ENCODE measurements around the gene TMEM18.

TMEM18 gene

GRCh38 chr2:647691-648231 lies 29.4 kb downstream of the TMEM18 start:
- no peak for DNase-seq (ENCODE audit: extremely low spot score)
- CTCF ChIA-PET = no interaction called here
- POLR2A ChIA-PET = no interaction called here
- no peak for TF ChIP-seq TARDBP (IDR thresholded peaks at IDR 0.05)
- TF ChIP-seq SUZ12 (IDR thresholded peaks at IDR 0.05) = no peak
- TF ChIP-seq ARNT (IDR thresholded peaks at IDR 0.05) = no peak
- no peak for TF ChIP-seq SP1 (IDR thresholded peaks at IDR 0.05)
- no peak for TF ChIP-seq ZNF384 (IDR thresholded peaks at IDR 0.05)
- no peak for TF ChIP-seq BHLHE40 (IDR thresholded peaks at IDR 0.05; ENCODE audit: borderline replicate concordance)
- TF ChIP-seq FOXM1 (IDR thresholded peaks at IDR 0.05; ENCODE audit: borderline replicate concordance) = no peak

- DNase-seq (ENCODE audit: extremely low spot score) = no peak
- ChIA-PET CTCF (no interaction called here), POLR2A (no interaction called here)
- TF ChIP-seq PKNOX1 (IDR thresholded peaks at IDR 0.05) (no peak), SP1 (IDR thresholded peaks at IDR 0.05) (no peak), L3MBTL2 (conservative IDR thresholded peaks at IDR 0.05) (no peak), BHLHE40 (IDR thresholded peaks at IDR 0.05; ENCODE audit: borderline replicate concordance) (no peak), ELF4 (IDR thresholded peaks at IDR 0.05) (no peak), FOXA1 (IDR thresholded peaks at IDR 0.05) (no peak), TARDBP (IDR thresholded peaks at IDR 0.05) (no peak)
Observed at GRCh38 chr2:647003-647560, 30.1 kb downstream of the TMEM18 start.

GRCh38 chr2:644871-645270 lies 32.3 kb downstream of the TMEM18 start:
- DNase-seq (ENCODE audit: extremely low spot score) = no peak
- TF ChIP-seq FOXK2 (IDR thresholded peaks at IDR 0.05) (no peak), FOXA1 (IDR thresholded peaks at IDR 0.05) (no peak), ZNF384 (IDR thresholded peaks at IDR 0.05) (no peak), LEF1 (IDR thresholded peaks at IDR 0.05; ENCODE audit: borderline replicate concordance) (no peak), ARNT (IDR thresholded peaks at IDR 0.05) (no peak), L3MBTL2 (conservative IDR thresholded peaks at IDR 0.05) (no peak), SUZ12 (IDR thresholded peaks at IDR 0.05) (no peak), SP1 (IDR thresholded peaks at IDR 0.05) (no peak), NFRKB (IDR thresholded peaks at IDR 0.05) (no peak), ELF4 (IDR thresholded peaks at IDR 0.05) (no peak), TARDBP (IDR thresholded peaks at IDR 0.05) (no peak), PKNOX1 (IDR thresholded peaks at IDR 0.05) (no peak), FOXM1 (IDR thresholded peaks at IDR 0.05; ENCODE audit: borderline replicate concordance) (no peak)
- CTCF ChIA-PET = no interaction called here
- POLR2A ChIA-PET = no interaction called here

GRCh38 chr2:643761-644160 lies 33.4 kb downstream of the TMEM18 start:
- CTCF ChIA-PET = interaction anchor here (0.7 kb wide), 1 partner anchor 632 kb away, joined by 3 read pairs; no protein-coding TSS in a partner anchor
- POLR2A ChIA-PET = no interaction called here
- TF ChIP-seq HDGF (IDR thresholded peaks at IDR 0.05; ENCODE audit: borderline replicate concordance) (no peak), LEF1 (IDR thresholded peaks at IDR 0.05; ENCODE audit: borderline replicate concordance) (no peak), FOXA1 (IDR thresholded peaks at IDR 0.05) (no peak), BHLHE40 (IDR thresholded peaks at IDR 0.05; ENCODE audit: borderline replicate concordance) (no peak), FOXK2 (IDR thresholded peaks at IDR 0.05) (no peak), ARNT (IDR thresholded peaks at IDR 0.05) (no peak), NFRKB (IDR thresholded peaks at IDR 0.05) (no peak), ELF4 (IDR thresholded peaks at IDR 0.05) (no peak), FOXM1 (IDR thresholded peaks at IDR 0.05; ENCODE audit: borderline replicate concordance) (no peak), CTBP1 (IDR thresholded peaks at IDR 0.05; ENCODE audit: borderline replicate concordance) (no peak)
- no peak for DNase-seq (ENCODE audit: extremely low spot score)

- TF ChIP-seq L3MBTL2 (conservative IDR thresholded peaks at IDR 0.05) = no peak
- TF ChIP-seq CTBP1 (IDR thresholded peaks at IDR 0.05; ENCODE audit: borderline replicate concordance) = no peak
- TF ChIP-seq ELF4 (IDR thresholded peaks at IDR 0.05) = no peak
- TF ChIP-seq FOXA1 (IDR thresholded peaks at IDR 0.05) = no peak
- TF ChIP-seq ZNF384 (IDR thresholded peaks at IDR 0.05) = no peak
- TF ChIP-seq BHLHE40 (IDR thresholded peaks at IDR 0.05; ENCODE audit: borderline replicate concordance) = no peak
- TF ChIP-seq PKNOX1 (IDR thresholded peaks at IDR 0.05) = no peak
- no peak for TF ChIP-seq NFRKB (IDR thresholded peaks at IDR 0.05)
- TF ChIP-seq HDGF (IDR thresholded peaks at IDR 0.05; ENCODE audit: borderline replicate concordance) = no peak
- TF ChIP-seq FOXM1 (IDR thresholded peaks at IDR 0.05; ENCODE audit: borderline replicate concordance) = no peak
- POLR2A ChIA-PET = no interaction called here
- CTCF ChIA-PET = interaction anchor here (0.7 kb wide), 1 partner anchor 632 kb away, joined by 3 read pairs; no protein-coding TSS in a partner anchor
- no peak for DNase-seq (ENCODE audit: extremely low spot score)
Observed at GRCh38 chr2:643334-643733, 33.9 kb downstream of the TMEM18 start.

- POLR2A ChIA-PET = no interaction called here
- TF ChIP-seq L3MBTL2 (conservative IDR thresholded peaks at IDR 0.05) (no peak), PKNOX1 (IDR thresholded peaks at IDR 0.05) (no peak), FOXM1 (IDR thresholded peaks at IDR 0.05; ENCODE audit: borderline replicate concordance) (no peak), ARNT (IDR thresholded peaks at IDR 0.05) (no peak), CTBP1 (IDR thresholded peaks at IDR 0.05; ENCODE audit: borderline replicate concordance) (no peak), LEF1 (IDR thresholded peaks at IDR 0.05; ENCODE audit: borderline replicate concordance) (no peak), FOXA1 (IDR thresholded peaks at IDR 0.05) (no peak), FOXK2 (IDR thresholded peaks at IDR 0.05) (no peak), BHLHE40 (IDR thresholded peaks at IDR 0.05; ENCODE audit: borderline replicate concordance) (no peak), ZNF384 (IDR thresholded peaks at IDR 0.05) (no peak), ELF4 (IDR thresholded peaks at IDR 0.05) (no peak), SP1 (IDR thresholded peaks at IDR 0.05) (no peak), TARDBP (IDR thresholded peaks at IDR 0.05) (no peak), NFRKB (IDR thresholded peaks at IDR 0.05) (no peak), SUZ12 (IDR thresholded peaks at IDR 0.05) (no peak), HDGF (IDR thresholded peaks at IDR 0.05; ENCODE audit: borderline replicate concordance) (no peak)
- CTCF ChIA-PET = no interaction called here
- DNase-seq (ENCODE audit: extremely low spot score) = no peak
Observed at GRCh38 chr2:641872-642815, 35.1 kb downstream of the TMEM18 start.
